GM11168 (cell line): ENCODE data around the gene COPA.
"Not testable (repeated sequence)": the region's sequence is repeated elsewhere in the genome, so short reads cannot be mapped to it uniquely, and the experiment has no call there.

Source experiments
- in situ Hi-C: fragments of 300-500 bp; cut with MboI; formaldehyde crosslinking; loops from one replicate; pipeline ENCODE4 v1.12.0; 2022; ENCODE audit warnings: low sequenced_read_pairs; ENCODE audit not compliant: unreplicated experiment

The COPA gene

DNA sequence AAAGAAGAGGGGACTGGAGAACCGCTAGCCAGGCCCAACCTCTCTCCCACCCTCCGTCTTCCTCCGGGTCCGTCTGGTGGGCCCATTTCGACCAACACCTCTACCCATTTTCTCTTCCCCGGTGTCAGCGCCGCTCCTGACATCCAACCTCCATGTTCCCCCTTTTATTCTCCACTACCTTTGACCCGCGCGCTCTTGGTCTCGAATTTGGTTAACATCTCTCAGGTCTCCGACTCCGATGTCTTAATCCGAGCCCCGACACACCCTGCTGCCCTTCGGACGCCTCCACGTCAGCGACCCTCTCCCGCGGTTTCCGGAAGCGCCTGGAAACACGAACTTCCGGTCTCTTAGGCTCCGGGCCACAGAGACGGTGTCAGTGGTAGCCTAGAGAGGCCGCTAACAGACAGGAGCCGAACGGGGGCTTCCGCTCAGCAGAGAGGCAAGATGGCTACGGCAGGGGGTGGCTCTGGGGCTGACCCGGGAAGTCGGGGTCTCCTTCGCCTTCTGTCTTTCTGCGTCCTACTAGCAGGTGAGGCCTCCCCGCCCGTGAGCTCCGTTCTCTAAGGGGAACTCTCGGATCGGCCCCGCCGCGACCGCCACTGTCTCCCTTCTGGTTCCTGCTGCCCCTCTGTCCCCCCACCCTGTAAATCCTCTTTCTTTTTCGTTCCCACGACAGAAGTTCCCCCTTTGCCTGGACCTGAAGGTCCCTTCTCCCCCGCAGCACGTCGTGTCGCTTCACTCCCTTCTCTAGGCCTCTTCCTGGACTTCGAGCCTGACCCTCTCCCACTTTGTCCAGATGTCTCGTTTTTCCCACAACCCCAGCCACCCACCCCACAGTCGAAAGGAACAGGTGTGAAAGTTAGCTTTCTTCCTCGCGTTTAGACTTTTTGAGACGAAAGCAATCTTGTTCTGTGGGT, at the start of gene COPA, which contains the start of gene NCSTN:
Gene COPA, minus strand, starts transcription at position 298 of the 917 bp plus-strand sequence. Its CDS starts 80 bp downstream, at position 218.
Gene NCSTN, plus strand, starts transcription at position 431 of the 917 bp plus-strand sequence. Its CDS starts 14 bp downstream, at position 445.
- in situ Hi-C loops, result no loop called here

DNA sequence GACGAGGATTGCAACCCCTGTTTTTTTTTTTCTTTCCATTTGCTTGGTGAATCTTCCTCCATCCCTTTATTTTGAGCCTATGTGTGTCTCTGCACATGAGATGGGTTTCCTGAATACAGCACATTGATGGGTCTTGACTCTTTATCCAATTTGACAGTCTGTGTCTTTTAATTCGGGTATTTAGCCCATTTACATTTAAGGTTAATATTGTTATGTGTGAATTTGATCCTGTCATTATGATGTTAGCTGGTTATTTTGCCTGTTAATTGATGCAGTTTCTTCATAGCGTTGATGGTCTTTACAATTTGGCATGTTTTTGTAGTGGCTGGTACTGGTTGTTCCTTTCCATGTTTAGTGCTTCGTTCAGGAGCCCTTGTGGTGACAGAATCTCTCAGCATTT, 45.4 kb upstream of the COPA start:
- in situ Hi-C loops, result not testable (repeated sequence)

DNA sequence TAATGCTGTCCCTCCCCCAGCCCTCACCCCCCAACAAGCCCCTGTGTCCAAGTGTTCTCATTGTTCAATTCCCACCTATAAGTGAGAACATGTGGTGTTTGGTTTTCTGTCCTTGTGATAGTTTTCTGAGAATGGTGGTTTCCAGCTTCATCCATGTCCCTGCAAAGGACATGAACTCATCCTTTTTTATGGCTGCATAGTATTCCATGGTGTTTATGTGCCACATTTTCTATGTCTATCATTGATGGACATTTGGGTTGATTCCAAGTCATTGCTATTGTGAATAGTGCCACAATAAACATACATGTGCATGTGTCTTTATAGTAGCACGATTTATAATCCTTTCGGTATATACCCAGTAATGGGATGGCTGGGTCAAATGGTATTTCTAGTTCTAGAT, 41.8 kb upstream of the COPA start:
- in situ Hi-C loops, result not testable (repeated sequence)

DNA sequence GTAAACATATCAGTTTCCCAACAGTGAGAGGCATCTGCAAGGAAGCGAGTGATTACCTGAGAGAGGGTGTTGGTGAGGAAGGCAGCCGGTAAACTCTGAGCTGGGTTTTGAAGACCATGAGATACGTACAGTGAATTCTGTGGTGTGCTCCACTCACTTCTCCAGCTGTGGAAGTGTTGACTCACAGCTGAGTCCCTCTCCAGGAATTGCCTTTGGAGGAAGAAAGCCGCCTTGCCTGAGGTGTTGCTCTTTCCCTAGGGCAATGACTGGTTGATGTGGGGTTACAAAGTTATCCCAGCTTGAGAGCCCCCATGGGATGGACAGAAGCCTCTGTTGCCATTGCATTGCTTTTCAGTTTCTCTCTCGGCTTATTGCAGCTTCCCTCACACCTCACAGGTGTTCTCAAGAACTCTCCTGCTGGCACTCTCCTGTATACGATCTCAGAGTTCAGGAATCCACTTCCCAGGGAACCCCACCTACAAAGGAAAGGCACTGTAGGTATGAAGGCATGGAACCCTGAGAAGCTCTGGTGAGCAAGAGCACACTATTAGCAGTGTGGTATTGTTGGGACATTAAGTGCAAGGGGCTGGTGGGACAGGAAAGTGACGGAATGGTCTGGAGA, 34.6 kb upstream of the COPA start:
- in situ Hi-C loops, result loop anchor here (10.0 kb wide), 1 partner anchor 283 kb away; the partner anchor contains the start of gene IGSF8

DNA sequence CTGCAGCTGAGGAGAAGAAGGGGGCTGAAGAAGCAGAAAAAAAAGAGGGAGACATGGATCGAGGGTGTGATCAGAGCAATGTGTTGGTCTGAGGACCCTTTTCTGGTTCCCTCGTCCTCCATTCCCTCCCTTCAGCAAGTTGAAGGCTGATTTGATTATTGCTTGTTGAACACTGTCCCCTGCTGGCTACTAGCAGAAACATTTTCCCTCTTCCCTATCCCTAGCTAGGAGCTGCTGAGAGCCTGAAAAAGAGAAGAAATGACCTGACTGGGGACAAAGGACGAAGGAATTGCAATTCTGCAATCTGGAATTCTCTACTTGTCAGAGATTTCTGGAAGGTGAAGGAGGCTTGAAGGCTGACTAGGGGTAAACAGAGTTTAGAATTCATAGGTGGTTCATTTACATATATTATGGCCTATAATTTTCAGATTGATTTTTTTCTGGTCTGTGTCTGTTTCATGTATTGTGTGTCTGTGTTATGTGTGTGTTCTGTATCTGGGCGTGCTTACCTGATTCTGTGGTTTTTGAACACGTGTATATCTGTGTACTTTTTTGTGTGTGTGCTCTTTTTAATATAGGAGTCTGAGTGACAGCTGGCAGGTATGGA, 33.6 kb upstream of the COPA start:
- in situ Hi-C loops, result loop anchor here (10.0 kb wide), 1 partner anchor 282 kb away; the partner anchor contains the start of gene IGSF8

DNA sequence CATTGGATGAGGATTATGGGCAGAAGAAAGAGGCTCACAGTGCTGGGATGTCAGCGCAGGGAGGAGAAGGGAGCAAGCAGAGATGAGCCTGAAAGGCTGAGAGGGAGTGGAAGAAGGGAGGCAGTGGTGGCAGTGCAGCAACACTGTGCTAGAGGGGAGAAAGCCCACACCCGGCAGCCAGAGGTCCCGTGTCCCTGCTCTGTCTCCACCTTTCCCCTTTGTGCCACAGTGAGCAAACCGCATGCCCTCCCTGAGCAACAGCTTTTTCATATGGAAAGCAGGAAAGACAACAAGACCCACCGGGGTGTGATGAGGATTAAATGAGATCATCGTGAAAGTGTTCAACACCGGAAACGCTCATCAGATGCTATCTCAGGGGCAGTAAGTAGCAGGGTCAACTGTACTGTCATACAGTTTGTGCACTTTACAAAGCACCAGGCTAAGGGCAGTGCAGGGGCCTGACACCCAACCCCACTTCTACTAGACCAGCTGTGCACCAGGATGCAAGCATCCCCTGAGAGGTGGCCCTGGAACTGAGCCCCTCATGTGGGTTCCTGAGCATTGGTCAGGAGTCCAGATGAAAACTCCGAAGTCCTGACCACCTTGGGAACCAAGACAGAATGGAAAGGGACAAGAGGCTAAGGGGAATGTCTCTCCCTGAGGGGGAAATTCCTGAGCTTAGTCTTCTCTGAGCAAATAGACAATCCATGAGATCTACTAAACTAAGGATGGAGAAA, 32.9 kb upstream of the COPA start:
- in situ Hi-C loops, result loop anchor here (10.0 kb wide), 1 partner anchor 281 kb away; the partner anchor contains the start of gene IGSF8

DNA sequence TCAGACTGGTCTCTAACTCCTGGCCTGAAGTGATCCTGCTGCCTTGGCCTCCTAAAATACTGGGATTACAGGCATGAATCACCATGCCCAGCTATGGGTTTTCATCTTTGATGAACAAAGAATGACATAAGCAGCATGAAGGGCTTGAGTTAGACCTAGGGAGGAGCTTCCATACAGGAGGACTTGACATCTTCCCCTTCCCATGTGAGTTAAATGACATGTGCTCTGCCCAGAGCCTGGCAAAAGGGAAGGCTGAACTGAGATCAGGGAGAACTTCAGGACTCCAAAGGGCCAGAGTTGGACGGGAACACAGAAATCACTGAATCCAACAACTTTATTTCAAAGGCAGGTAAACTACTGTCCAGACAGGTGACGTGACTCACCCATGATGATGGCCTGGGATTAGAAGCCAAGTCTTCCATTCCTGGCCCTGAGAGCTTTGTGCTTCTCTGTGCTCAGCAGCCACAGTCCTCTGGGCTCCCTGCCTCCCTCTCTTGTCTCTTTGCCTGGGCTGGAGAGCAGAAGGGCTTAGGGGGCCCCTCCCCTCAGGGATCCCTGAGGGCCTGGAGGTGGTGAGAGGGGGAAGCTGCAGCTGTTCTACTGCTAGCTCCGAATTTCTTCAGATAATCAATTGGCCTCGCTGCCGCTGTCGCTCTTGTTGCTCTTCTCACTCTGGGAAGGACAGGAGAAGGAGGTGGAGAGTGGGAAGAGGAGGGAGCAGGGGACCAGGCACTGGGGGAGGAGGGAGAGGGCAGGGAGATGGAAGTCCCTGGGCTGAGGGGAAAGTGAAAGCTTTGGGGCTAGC, 31.5 kb upstream of the COPA start:
- in situ Hi-C loops, result loop anchor here (10.0 kb wide), 1 partner anchor 280 kb away; the partner anchor contains the start of gene IGSF8

DNA sequence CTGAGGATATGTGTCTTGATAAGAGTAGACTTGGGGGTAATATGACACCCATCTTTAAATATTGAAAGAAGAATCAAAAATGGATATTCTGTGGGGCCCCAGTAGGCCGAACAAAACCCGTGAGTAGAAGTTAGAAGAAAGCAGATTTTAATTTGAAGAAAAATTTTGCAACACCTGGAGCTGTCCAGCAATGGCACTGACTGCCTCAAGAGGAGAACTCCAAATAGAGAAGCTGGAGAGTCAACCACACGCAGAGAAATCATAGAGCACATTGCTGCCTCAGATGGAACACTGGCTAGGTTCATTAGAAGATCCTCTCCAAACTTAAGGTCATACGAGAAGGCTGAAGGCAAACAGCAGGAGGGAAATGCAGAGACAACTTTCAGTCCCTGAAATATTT, 30.6 kb upstream of the COPA start:
- in situ Hi-C loops, result loop anchor here (10.0 kb wide), 1 partner anchor 279 kb away; the partner anchor contains the start of gene IGSF8

DNA sequence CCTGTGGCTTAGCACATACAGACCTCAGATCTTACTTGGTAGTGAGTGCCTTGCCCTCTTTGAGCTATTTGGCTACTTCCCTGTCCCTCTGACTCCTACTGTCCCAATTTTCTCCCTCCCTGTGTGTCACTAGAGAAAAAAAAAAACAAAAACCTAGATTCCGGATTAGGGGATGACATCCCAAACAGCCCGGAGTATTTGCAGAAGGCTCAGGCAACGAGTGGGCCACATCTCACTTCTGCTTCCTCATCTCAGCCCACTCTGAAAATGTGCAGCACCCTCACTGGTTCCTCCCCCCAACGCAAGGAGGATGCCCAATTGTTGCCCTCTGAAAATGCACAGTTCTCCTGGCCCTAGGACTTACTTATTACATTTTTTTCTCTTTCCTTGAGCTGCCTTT, 28.7 kb upstream of the COPA start:
- in situ Hi-C loops, result loop anchor here (10.0 kb wide), 1 partner anchor 277 kb away; the partner anchor contains the start of gene IGSF8

DNA sequence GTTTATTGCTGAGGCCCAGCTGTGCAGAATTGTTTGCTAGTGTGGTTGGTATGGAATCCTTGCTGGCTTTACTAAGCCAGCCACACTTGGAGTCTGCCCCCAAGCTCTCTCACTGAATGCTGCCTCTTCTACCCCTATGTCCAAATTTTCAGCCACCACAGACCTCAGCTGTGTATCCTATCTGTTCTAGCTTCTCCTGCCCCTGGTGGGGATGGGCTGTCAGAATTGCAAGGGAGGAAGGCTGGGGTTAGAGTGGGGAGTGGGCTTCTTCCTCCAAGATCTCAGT, 28.2 kb upstream of the COPA start:
- in situ Hi-C loops, result loop anchor here (10.0 kb wide), 1 partner anchor 276 kb away; the partner anchor contains the start of gene IGSF8

DNA sequence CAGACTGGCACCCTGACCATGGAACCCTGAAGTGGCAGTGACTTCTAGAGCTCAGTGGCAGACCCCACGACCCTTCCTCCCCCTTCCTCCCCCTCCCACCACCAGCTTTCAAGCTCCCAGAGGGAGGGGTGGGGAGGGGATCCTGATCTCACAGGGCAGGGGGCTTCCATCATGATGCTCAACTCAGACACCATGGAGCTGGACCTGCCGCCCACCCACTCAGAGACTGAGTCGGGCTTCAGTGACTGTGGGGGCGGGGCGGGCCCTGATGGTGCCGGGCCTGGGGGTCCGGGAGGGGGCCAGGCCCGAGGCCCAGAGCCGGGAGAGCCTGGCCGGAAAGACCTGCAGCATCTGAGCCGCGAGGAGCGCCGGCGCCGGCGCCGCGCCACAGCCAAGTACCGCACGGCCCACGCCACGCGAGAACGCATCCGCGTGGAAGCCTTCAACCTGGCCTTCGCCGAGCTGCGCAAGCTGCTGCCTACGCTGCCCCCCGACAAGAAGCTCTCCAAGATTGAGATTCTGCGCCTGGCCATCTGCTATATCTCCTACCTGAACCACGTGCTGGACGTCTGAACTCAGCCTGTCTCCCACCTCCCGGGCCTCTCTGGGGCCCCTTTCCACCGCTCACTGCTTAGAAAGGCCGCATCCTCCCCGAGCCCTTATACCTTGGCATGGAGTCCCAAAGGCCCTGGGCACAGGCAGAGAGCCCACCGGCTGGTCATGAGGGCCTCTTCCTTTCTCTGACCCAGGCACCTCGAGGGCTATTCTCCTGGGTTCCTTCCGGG, 27.7 kb upstream of the COPA start:
- in situ Hi-C loops, result loop anchor here (10.0 kb wide), 1 partner anchor 276 kb away; the partner anchor contains the start of gene IGSF8

DNA sequence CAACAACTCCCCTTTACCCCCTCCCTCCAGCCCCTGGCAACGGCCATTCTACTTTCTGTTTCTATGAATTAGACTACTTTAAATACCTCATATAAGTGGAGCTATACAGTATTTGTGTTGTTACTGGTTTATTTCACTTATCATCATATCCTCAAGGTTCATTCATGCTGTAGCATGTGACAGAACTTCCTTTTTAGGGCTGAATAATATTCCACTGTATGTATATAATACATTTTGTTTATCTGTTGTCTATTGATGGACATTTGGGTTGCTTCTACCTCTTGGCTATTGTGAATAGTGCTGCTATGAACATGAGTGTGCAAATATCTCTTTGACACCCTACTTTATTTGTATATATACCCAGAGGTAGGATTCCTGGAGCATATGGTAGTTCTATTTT, 26.0 kb upstream of the COPA start:
- in situ Hi-C loops, result no loop called here

DNA sequence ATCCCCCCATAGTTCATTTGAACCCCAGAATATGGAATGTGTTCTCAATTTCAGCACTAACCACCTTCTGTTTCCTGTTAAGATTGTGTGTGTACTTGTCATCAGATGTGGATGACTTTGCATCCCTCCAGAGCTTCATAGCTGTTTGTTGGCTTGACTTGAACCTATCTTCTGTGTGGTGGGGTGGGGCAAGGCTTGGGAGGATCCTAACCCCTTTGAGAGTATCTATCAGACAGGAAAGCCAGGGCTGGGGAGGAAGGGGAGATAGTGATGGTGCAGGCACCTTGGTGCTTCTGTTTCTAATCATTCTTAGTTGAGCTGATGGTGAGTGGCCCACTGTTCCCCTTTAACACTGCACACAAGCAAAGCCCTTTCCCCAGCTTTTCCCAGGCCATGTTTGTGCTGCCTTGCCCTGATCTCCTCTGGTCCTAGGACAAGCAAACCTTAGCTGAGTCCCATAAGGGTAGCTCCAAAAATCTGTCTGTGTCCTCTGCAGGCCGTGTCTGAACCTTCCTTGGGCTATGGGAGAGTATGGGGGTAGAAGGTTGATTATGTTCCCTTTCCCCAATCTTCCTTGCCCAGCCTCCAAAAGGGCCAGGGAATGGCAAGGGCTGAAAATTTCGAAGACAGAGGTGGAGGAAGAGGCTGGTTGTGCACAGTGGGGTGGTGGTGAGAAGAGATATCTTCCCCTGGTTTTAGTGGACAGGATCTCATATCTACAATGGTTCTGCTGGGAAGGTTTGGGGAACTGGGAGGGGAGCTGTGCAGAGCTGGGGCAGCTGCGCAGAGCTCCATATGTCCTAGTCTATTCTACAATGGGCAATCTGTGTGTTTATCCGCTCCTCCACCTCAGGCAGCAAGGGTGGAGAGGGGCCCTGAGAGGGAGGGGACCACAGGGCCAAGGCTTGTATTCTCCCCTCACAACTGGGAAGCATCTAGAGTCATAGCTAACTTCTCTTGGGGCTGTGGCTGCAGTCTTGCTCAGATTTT, 25.2 kb upstream of the COPA start:
- in situ Hi-C loops, result no loop called here

DNA sequence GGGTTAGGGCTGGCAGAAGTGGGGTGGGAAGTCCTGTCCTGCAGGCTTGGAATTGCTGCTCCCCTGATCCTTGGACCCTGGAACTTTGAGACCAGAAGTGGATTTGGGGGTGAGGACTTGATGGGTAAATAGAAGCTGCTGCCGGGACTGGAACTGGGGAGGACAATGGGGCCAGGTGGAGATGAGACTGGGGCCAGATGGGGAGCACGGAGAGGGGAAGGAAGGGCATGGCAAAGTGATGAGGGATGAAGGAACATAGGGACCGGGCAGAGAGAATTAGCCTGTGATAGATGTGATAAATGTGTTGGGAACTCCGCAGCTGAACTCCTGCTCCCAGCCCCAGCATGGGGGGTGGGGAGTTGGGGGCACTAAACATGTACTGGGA, 24.5 kb upstream of the COPA start:
- in situ Hi-C loops, result no loop called here

DNA sequence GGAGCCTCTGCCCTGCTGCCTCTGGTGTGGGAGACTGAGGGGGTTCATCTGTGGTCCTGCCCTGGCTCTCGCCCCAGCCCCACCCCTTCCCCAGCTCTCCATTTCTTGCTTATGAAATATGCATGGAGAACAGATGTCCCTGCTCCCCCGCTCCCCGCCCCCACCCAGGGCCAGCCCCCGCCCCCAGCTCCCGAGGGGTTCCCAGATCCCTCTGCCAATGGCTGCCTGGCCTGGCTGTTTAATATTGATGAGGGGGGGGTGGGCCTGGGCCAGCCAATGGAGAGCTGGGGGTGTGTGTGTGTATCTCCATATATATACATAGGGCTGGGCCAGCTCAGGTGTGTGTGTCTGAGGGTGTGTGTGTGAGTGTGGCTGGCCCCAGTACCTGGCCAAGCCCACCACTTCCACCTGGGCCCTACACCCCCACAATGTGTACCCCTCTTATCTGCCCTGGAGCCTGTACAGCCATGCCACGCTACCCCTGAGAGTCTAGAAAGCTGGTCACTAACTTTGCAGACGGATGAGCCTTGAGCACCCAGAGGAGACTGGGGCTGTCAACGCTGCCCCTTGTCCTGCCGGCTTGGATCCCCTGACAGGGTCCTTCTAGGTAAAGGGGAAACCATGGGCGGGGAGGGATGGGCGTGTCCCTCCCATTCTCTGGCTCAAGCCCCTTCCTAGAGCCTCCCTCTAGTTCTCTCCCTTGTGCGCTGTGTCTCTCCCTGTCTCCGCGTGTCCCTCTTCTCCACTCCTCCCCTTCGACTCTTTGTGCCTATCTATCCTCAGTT, 23.9 kb upstream of the COPA start, which contains the start of gene NHLH1:
Gene NHLH1, plus strand, starts transcription at position 341 of the 785 bp plus-strand sequence. CDS start 3,661 bp downstream, outside the sequence.
- in situ Hi-C loops, result no loop called here

DNA sequence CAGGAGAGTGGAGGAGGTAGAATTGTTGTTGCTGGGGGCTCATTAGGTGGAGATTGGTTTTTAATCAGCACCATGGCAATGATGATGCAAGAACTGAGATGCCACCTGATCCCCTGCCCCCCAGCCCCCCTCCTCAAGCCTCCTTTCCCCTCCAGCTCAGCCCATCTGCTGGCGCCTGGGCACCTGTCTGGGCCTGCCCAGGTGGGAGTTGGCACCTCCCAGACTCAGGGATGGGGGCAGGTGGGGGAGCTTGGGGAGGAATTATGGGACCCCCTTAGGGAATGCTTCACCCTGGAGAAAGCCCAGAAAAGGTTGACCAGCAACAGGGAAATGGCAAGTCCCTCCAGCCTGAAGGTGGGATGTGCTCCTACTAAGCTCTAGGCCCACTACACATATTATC, 22.3 kb upstream of the COPA start:
- in situ Hi-C loops, result no loop called here
